Psoas muscle (tissue), 8 donors: ENCODE data around the gene ADAMTS3. TPM values are rescaled to one million over a fixed set of nuclear protein-coding genes. Genes with fewer than 3 reads are reported as not detected.

ENCODE experiments used
- ATAC-seq, 4 donors: fragments of 200-7000 bp; cut with Tn5 transposase; one replicate each; pipeline ENCODE4 v1.9.1; 2020; ENCODE audit warnings: moderate library complexity in 3 of 4, mild to moderate bottlenecking in 2 of 4
- DNase-seq, 2 donors: peaks; one replicate each; pipeline ENCODE4 v3.0.0-alpha.2; 2020
- H3K27ac ChIP-seq: fragments of 200-600 bp; one replicate; pipeline ENCODE4 v1.8.0; 2022
- H3K27me3 ChIP-seq, 3 donors: fragments of 200-600 bp in 1 of 3; one replicate each; pipeline versions ENCODE4 v1.6.1 to v1.8.0; 2013 to 2022; ENCODE audit warnings: low read length in 2 of 3, mild to moderate bottlenecking in 2 of 3, moderate library complexity in 1 of 3; ENCODE audit not compliant: insufficient read depth in 3 of 3
- H3K36me3 ChIP-seq, 2 donors: fragments of 200-600 bp in 1 of 2; one replicate each; pipeline versions ENCODE4 v1.6.1 to v1.8.0; 2013 to 2022; ENCODE audit warnings: low read depth in 1 of 2, mild to moderate bottlenecking in 1 of 2, moderate library complexity in 1 of 2; ENCODE audit not compliant: insufficient read depth in 1 of 2
- H3K4me1 ChIP-seq: fragments of 200-600 bp; one replicate; pipeline ENCODE4 v1.8.0; 2022
- H3K4me3 ChIP-seq: fragments of 200-600 bp; one replicate; pipeline ENCODE4 v1.8.0; 2022; ENCODE audit warnings: mild to moderate bottlenecking
- H3K9me3 ChIP-seq: fragments of 200-600 bp; one replicate; pipeline ENCODE4 v1.8.0; 2022
- CTCF ChIP-seq: fragments of 200-600 bp; IDR thresholded peaks from one replicate; pipeline ENCODE4 v1.8.0; 2022; ENCODE audit warnings: antibody characterized with exemption
- WGBS, 3 donors: extraction: QIAGEN DNeasy Blood & Tissue Kit; methylation state at CpG; one replicate each; pipeline versions ENCODE4 v1.1.6 to v1.1.7; 2013; 5-methylcytosine and 5-hydroxymethylcytosine counted together
- intact Hi-C, 2 donors: fragments of 100-400 bp; cut with DNase I; formaldehyde crosslinking; loops; one replicate each; pipeline versions ENCODE4 v1.11.0 to v1.14.2; 2022
- polyA plus RNA-seq, 3 donors: library from polyadenylated mRNA; stranded (reverse); fragments of 200-250 nt; gene quantifications; one replicate each; pipeline ENCODE4 v1.2.3, GENCODE V29; 2013
- total RNA-seq, 4 donors: library from RNA; stranded (reverse); fragmentation: NEBNext Ultra II Directional in 2 of 4; extraction: Animal tissue kit (Norgen Biotek cat#: 25700) in 2 of 4; gene quantifications; one replicate each; pipeline versions ENCODE4 v1.2.1 to v1.2.4, GENCODE V29; 2021 to 2023
- donor health status: healthy with polysubstance abuse.
- donor health status: DM: no; HTN: no; CAD: no; lungs with moderate emphysema.
- donor health status: Bipolar disorder and iron deficiency.
- donor health status: healthy.
- donor health status: DM: yes; HTN: yes; CAD: no.
- donor health status: DM: no; HTN: no; CAD: no.
- donor health status: DM: no; HTN: no; CAD: no.
- donor health status: DM: yes; HTN: yes; CAD: no.

The ADAMTS3 gene
- total and polyA plus RNA-seq, 7 donors, result 0.01 to 0.89 (median 0.13) TPM

GRCh38 chr4:72442147-72442546 is 126.9 kb downstream of the ADAMTS3 start:
- no peak for TF ChIP-seq CTCF
- no peak overlapping the region for H3K4me3 ChIP-seq
- ATAC-seq, result no peak

GRCh38 chr4:72440386-72440785 is 128.6 kb downstream of the ADAMTS3 start:
- no peaks in the 10 kb centered on the region for H3K27me3 ChIP-seq
- no peak for ATAC-seq
- H3K4me1 ChIP-seq, result no peaks in the 10 kb centered on the region
- no peak for DNase-seq
- H3K9me3 ChIP-seq, result no peaks in the 10 kb centered on the region
- no peak for TF ChIP-seq CTCF
- H3K27ac ChIP-seq, result no peak overlapping the region
- no peak overlapping the region for H3K4me3 ChIP-seq
- no peaks in the 10 kb centered on the region for H3K36me3 ChIP-seq
- WGBS, 3 donors, result 82 to 90% (median 87%) methylated on average over 1 of the region's 1 CpG
- intact Hi-C loops, result no loop called here

More at GRCh38 chr4:72442147-72442546, 126.9 kb downstream of the ADAMTS3 start:
- H3K4me1 ChIP-seq, result no peaks in the 10 kb centered on the region
- DNase-seq, result no peak
- H3K9me3 ChIP-seq, result no peaks in the 10 kb centered on the region
- WGBS, 3 donors, result 50 to 64% (median 57%) methylated on average over 2 of the region's 2 CpGs
- no peaks in the 10 kb centered on the region for H3K27me3 ChIP-seq
- intact Hi-C loops, result no loop called here
- H3K36me3 ChIP-seq, result no peaks in the 10 kb centered on the region
- H3K27ac ChIP-seq, result no peak overlapping the region

GRCh38 chr4:72432975-72433374 is 136.0 kb downstream of the ADAMTS3 start:
- DNase-seq (no peak), ATAC-seq (no peak)
- no peaks in the 10 kb centered on the region for H3K36me3 ChIP-seq
- 61 to 68% (median 63%) methylated on average over 2 of the region's 2 CpGs for WGBS, 3 donors
- no peak for TF ChIP-seq CTCF
- no peaks in the 10 kb centered on the region for H3K4me1 ChIP-seq
- intact Hi-C loops, result no loop called here
- no peak overlapping the region for H3K4me3 ChIP-seq
- no peaks in the 10 kb centered on the region for H3K9me3 ChIP-seq
- no peak overlapping the region for H3K27ac ChIP-seq
- no peaks in the 10 kb centered on the region for H3K27me3 ChIP-seq

- H3K36me3 ChIP-seq, result no peaks in the 10 kb centered on the region
- H3K4me1 ChIP-seq, result no peaks in the 10 kb centered on the region
- no peak overlapping the region for H3K27ac ChIP-seq
- WGBS, 3 donors, result 81 to 82% (median 81%) methylated on average over 7 of the region's 7 CpGs
- no peaks in the 10 kb centered on the region for H3K27me3 ChIP-seq
- H3K9me3 ChIP-seq, result no peaks in the 10 kb centered on the region
- H3K4me3 ChIP-seq, result no peak overlapping the region
- TF ChIP-seq CTCF, result no peak
- intact Hi-C loops, result no loop called here
- DNase-seq (no peak), ATAC-seq (no peak)
These were observed 136.7 kb downstream of the ADAMTS3 start for GRCh38 chr4:72432282-72432681.

- WGBS, 3 donors, result 76 to 83% (median 78%) methylated on average over 5 of the region's 5 CpGs
- no peaks in the 10 kb centered on the region for H3K27me3 ChIP-seq
- no peak for TF ChIP-seq CTCF
These were observed 138.0 kb downstream of the ADAMTS3 start for GRCh38 chr4:72430988-72431387.

More at GRCh38 chr4:72430988-72431387, 138.0 kb downstream of the ADAMTS3 start:
- H3K9me3 ChIP-seq, result no peaks in the 10 kb centered on the region
- no peak for ATAC-seq
- no peaks in the 10 kb centered on the region for H3K36me3 ChIP-seq
- intact Hi-C loops, result no loop called here
- H3K4me1 ChIP-seq, result no peaks in the 10 kb centered on the region
- H3K27ac ChIP-seq, result no peak overlapping the region
- no peak for DNase-seq
- no peak overlapping the region for H3K4me3 ChIP-seq
